ENCODE results near the gene AK1. TPM values are rescaled to one million over a fixed set of nuclear protein-coding genes. Genes with fewer than 3 reads are reported as not detected.

The AK1 gene
- total and polyA plus RNA-seq, 2 of the 13 experiments (the other 11 are each of a cell fraction or from before 2014, with no cell fraction given): 19.1 to 32.8 TPM

GRCh38 chr9:127869310-127870152 is 7.9 kb downstream of the AK1 start (continued):
- TF ChIP-seq NFAT5 (CRISPR knock-in tag; IDR thresholded peaks at IDR 0.05) (no peak), ZIK1 (CRISPR knock-in tag; IDR thresholded peaks at IDR 0.05; ENCODE audit: borderline replicate concordance, low read depth) (no peak), PREB (CRISPR knock-in tag; IDR thresholded peaks at IDR 0.05) (no peak), ATRX (CRISPR knock-in tag; IDR thresholded peaks at IDR 0.05; ENCODE audit: borderline replicate concordance) (no peak), SMC3 (IDR thresholded peaks at IDR 0.05; ENCODE audit: low read length) (peak; percentile 80; the same call in 1 of the 2 replicates), PHF21A (CRISPR knock-in tag; IDR thresholded peaks at IDR 0.05) (no peak), ZNF513 (CRISPR knock-in tag; conservative IDR thresholded peaks at IDR 0.05) (no peak), DBP (CRISPR knock-in tag; IDR thresholded peaks at IDR 0.05; ENCODE audit: not compliant biosample characterization) (no peak), NFYC (CRISPR knock-in tag; IDR thresholded peaks at IDR 0.05) (no peak), HOXA5 (CRISPR knock-in tag; IDR thresholded peaks at IDR 0.05) (0 out of 2 replicates have a peak, but pooled peaks have one; percentile 45), ZNF263 (CRISPR knock-in tag; IDR thresholded peaks at IDR 0.05) (no peak), SATB2 (CRISPR knock-in tag; IDR thresholded peaks at IDR 0.05) (no peak), E2F1 (CRISPR knock-in tag; IDR thresholded peaks at IDR 0.05) (no peak), ZNF775 (CRISPR knock-in tag; IDR thresholded peaks at IDR 0.05; ENCODE audit: borderline replicate concordance) (no peak), ZNF335 (CRISPR knock-in tag; IDR thresholded peaks at IDR 0.05) (no peak), CENPX (CRISPR knock-in tag; IDR thresholded peaks at IDR 0.05) (no peak)

All from HepG2 (cell line).